Measurements from ENCODE around the gene OR2Z1.
"Not testable (repeated sequence)": the region's sequence is repeated elsewhere in the genome, so short reads cannot be mapped to it uniquely, and the experiment has no call there.

Gene OR2Z1

DNA sequence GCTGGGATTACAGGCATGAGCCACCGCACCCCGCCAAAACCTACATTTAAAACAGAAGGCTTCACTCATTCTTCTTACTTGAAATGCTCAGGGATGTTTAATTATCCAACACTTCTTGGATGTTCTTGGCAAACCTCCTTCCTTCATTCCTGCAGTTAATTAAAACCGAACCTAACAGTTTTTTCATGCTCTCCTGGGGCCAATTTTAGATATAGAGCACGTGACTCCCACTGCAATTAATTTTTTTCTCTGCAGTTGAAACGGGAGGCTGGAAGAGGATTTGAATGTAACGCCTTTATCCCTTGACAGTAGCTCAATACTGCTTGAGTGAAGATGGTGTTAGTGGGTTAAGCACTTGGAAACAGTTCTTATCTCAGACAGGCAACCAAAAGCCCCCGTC is 18.2 kb upstream of the OR2Z1 start:
- DNase-seq (ENCODE audit: low spot score) = no peak

DNA sequence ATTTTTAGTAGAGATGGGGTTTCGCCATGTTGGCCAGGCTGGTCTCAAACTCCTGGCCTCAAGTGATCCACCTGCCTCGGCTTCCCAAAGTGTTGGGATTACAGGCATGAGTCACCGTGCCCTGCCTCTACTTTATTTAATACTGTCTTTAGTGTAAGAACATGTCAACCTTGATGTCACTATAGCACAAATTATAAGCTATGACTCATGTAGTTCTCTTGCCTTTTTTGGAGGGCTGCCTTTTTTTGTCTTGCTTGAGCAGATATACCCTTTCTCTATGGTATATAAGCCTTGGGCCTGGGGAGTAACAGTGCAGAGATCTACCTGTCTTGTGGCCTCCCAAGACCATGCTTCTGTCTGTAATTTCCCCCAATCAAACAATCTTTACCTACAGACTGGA is 16.1 kb upstream of the OR2Z1 start:
- DNase-seq (ENCODE audit: low spot score) = not testable (repeated sequence)

DNA sequence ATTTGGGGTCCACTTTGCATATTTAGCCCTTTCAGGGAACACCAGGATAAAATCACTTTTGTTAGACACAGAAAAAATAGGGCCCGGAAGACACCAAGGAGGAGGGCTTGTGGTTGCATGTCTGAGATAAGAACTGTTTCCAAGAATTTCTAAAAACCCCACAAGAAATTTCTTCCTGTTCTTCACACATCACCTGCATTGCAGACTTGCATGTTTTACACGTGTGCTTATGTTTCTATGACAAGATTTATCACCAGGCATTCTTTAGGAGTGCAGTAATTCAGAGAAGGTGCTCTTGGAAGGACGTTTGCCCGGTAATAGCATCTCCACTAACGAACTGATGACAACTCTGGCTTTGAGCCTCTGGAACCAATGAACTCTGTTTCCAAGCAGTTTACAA is 15.7 kb upstream of the OR2Z1 start:
- no peak for DNase-seq (ENCODE audit: low spot score)

DNA sequence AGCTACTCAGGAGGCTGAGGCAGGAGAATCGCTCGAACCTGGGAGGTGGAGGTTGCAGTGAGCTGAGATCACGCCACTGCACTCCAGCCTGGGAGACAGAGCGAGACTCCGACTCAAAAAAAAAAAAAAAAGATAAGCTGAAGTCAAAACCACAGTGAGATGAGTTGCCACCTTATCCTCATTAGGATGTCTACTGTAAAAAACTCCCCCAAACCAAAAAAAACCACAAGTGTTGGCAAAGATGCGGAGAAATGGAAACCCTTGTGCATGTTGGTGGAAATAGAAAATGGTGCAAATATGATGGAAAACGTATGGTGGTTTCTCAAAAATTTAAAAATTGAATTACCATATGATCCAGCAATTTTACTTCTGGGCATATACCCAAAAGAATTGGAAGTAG is 11.1 kb upstream of the OR2Z1 start:
- DNase-seq (ENCODE audit: low spot score) = not testable (repeated sequence)

DNA sequence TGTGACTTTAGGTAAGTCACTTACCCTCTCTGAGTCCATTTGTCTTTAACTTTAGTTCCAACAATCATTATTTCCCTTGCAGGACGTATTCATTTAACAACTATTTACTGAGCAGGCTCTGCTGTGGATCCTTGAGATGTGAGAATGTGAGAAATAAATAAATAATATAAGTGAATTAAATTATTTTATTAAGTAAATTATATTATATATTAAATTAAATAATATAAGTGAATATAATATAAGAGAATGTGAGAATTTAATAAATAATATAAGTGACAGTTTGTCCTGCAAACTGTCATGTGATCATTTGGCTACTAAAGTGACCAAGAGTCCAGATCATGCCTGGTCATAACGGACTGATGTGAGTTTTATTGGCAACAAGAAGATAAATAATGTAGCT is 598 bp downstream of the OR2Z1 start:
- no peak for DNase-seq (ENCODE audit: low spot score)

DNA sequence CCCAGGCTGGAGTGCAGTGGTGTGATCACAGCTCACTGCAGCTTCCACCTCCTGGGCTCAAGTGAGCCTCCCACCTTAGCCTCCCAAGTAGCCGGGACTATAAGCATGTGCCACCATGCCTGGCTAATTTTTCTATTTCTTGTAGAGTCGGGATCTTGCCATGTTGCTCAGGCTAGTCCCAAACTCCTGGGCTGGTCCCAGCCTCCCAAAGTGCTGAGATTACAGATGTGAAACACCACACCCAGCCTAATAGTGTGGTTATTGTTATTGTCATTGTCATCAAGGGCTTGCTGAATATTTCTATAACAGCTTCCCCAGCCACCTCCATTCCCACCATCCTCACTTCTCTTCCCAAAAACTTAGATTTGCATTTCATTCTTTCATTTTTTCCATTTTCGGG is 2.8 kb downstream of the OR2Z1 start:
- DNase-seq (ENCODE audit: low spot score) = no peak

DNA sequence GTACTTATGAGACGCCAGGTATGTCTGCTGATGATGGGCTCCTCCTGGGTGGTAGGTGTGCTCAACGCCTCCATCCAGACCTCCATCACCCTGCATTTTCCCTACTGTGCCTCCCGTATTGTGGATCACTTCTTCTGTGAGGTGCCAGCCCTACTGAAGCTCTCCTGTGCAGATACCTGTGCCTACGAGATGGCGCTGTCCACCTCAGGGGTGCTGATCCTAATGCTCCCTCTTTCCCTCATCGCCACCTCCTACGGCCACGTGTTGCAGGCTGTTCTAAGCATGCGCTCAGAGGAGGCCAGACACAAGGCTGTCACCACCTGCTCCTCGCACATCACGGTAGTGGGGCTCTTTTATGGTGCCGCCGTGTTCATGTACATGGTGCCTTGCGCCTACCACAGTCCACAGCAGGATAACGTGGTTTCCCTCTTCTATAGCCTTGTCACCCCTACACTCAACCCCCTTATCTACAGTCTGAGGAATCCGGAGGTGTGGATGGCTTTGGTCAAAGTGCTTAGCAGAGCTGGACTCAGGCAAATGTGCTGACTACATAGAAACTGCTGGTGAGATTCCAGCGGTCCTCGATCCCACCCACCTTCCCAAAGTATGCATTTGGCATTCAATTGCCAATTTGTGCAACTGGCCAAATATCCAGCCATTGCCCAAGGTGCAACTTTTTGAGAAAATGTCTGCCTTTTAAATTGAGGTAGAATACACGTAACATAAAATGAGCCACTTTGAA is 10.2 kb downstream of the OR2Z1 start:
- no peak for DNase-seq (ENCODE audit: low spot score)

DNA sequence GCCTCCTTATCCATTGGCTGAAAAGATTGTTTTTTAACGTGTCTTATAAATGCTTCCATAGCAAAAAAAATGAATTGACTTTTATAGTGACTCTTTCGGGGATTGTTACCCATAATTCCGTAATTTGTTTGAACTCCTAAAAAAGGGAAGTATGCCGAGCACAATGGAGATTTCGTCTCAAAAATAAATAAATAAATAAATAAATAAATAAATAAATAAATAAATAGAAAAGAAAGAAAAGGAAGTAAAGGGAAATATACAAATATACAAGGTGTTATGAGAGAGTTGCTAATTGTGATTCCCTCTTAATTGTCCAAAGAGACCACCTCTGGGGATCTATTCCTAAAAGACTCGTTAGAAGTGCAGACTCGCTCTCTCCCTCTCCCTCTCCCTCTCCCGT is 16.9 kb downstream of the OR2Z1 start:
- no peak for DNase-seq (ENCODE audit: low spot score)

DNA sequence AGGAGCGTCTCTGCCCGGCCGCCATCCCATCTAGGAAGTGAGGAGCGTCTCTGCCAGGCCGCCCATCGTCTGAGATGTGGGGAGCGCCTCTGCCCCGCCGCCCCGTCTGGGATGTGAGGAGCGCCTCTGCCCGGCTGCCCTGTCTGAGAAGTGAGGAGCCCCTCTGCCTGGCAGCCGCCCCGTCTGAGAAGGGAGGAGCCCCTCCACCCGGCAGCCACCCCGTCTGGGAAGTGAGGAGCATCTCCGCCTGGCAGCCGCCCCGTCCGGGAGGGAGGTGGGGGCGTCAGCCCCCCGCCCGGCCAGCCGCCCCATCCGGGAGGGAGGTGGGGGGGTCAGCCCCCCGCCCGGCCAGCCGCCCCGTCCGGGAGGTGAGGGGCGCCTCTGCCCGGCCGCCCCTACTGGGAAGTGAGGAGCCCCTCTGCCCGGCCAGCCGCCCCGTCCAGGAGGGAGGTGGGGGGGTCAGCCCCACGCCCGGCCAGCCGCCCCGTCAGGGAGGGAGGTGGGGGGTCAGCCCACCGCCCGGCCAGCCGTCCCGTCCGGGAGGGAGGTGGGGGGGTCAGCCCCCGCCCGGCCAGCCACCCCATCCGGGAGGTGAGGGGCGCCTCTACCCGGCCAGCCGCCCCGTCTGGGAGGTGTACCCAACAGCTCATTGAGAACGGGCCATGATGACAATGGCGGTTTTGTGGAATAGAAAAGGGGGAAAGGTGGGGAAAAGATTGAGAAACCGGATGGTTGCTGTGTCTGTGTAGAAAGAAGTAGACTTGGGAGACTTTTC is 18.0 kb downstream of the OR2Z1 start:
- DNase-seq (ENCODE audit: low spot score) = not testable (repeated sequence)

DNA sequence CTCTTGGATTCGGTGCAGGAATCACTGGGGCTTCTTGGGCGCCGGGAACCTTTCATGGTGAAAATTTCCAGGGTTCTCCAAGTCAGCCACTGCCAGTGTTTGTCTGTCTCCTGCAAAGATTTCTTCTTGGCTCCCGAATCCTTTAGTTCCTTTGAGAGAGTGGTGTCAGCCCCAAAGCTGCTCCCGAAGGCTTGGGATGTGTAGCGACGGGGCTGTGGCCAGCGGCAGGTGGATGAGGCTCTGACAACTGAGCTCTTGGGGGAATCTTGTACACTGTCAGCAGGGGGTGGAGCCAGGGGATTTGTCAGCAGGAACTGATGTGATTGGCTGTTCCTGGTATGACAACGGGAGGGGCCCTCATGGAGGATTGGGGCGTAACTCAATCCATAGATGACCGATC is 45.8 kb downstream of the OR2Z1 start:
- not testable (repeated sequence) for DNase-seq (ENCODE audit: low spot score)

DNA sequence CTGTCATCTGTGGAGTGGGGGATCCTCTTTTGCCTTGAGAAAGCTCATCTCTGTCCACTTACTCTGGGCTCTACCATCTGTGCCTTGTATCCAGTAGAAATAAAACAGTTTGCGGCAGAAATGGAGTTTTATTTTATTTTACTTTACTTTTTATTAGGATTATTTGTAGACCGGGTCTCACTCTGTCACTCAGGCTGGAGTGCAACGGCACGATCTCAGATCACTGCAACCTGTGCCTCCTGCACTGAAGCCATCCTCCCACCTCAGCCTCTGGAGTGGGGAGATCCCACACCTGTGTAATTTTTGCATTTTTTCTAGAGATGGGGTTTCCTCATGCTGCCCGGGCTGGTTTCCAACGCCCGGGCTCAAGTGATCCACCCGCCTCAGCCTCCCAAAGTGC is 47.8 kb downstream of the OR2Z1 start:
- DNase-seq (ENCODE audit: low spot score) = not testable (repeated sequence)

DNA sequence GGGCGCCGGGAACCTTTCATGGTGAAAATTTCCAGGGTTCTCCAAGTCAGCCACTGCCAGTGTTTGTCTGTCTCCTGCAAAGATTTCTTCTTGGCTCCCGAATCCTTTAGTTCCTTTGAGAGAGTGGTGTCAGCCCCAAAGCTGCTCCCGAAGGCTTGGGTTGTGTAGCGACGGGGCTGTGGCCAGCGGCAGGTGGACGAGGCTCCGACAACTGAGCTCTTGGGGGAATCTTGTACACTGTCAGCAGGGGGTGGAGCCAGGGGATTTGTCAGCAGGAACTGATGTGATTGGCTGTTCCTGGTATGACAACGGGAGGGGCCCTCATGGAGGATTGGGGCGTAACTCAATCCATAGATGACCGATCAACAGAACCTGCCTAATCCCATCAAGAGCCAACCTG is 52.2 kb downstream of the OR2Z1 start:
- DNase-seq (ENCODE audit: low spot score) = not testable (repeated sequence)

All from Ammon's horn (tissue), 1 donor.